Measurements from ENCODE around the gene AP1S1. TPM values are rescaled to one million over a fixed set of nuclear protein-coding genes. Genes with fewer than 3 reads are reported as not detected.
"Not testable (repeated sequence)": the region's sequence is repeated elsewhere in the genome, so short reads cannot be mapped to it uniquely, and the experiment has no call there.

The AP1S1 gene
- total RNA-seq, 1 donor from 2014 or later, result 22.1 TPM

DNA sequence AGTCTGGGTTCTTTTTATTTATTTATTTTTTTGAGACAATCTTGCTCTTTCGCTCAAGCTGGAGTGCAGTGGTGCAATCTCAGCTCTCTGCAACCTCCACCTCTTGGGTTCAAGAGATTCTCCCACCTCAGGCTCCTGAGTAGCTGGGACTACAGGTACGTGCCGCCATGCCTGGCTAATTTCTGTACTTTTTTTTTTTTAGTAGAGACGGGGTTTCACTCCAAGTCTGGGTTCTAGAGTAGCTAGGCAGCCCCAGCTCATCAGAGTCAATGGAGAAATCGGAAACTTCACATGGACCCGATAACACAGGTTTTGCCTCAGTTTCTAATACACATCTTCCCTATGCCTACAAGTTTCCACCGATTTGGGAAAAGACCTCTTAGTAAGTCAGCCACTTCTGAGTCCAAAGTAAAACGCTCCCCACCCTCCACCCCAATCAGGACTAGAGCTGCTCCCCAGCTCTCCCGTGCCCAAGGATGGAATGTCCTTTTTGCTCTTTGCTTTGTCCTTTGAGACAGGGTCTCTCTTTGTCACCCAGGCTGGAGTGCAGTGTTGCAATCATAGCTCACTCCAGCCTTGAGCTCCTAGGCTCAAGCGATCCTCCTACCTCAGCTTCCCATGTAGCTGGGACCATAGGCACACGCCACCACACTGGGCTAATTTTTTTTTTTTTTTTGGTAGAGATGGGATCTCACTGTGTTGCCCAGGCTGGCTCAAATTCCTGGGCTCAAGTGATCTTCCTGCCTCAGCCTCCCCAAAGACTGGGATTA, 31.2 kb upstream of the AP1S1 start:
- intact Hi-C loops (cut with DNase I), result no loop called here
- ATAC-seq, result no peak
- DNase-seq (ENCODE audit: low spot score), result no peak

DNA sequence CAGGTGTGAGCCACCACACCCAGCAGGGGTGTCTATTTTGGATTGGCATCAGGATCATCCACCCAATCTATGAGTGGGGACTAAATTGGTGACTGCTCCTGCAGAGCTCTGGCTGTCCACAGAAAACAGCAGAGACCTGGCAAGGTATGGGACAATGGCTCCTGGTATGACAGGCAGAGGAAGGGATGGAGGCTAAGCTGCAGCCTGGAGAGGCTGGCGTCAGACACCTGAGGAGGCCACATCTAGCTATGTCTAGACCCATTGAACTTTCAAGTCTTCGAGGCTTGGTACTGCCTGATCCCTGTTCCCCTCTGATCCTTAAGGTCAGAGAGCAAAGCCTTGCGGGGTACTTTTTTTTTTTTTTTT, 30.6 kb upstream of the AP1S1 start:
- DNase-seq (ENCODE audit: low spot score) (no peak), ATAC-seq (no peak)
- intact Hi-C loops (cut with DNase I), result no loop called here

DNA sequence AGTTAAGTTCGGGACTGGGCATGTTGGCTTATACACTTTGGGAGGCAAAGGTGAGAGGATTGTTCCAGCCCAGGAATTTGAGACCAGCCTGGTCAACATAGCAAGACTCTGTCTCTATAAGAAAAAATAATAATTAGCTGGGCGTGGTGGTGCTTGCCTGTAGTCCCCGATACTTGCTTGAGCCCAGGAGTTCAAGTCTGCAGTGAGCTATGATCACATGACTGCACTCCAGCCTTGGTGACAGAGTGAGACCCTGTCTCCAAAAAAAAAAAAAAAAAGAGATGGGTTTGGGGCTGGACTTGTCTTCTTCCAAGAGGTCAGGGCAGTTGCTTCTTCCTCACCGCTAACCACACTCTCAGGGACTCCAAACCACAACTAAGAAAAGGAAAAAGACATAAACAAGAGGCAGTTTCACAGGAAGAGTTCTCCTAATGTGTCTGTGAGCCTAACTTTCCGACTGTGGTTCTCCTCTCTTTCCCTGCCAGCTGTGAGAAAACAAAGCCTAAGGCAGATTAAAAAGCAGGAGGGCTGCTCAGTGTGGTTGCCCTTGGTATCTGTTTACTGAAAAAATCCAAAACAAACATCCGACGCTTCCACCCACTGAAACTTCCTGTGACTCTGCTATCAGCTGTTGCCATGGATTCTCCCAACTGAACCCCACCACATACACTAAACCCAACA, 29.8 kb upstream of the AP1S1 start:
- DNase-seq (ENCODE audit: low spot score) (no peak), ATAC-seq (no peak)
- intact Hi-C loops (cut with DNase I), result no loop called here

DNA sequence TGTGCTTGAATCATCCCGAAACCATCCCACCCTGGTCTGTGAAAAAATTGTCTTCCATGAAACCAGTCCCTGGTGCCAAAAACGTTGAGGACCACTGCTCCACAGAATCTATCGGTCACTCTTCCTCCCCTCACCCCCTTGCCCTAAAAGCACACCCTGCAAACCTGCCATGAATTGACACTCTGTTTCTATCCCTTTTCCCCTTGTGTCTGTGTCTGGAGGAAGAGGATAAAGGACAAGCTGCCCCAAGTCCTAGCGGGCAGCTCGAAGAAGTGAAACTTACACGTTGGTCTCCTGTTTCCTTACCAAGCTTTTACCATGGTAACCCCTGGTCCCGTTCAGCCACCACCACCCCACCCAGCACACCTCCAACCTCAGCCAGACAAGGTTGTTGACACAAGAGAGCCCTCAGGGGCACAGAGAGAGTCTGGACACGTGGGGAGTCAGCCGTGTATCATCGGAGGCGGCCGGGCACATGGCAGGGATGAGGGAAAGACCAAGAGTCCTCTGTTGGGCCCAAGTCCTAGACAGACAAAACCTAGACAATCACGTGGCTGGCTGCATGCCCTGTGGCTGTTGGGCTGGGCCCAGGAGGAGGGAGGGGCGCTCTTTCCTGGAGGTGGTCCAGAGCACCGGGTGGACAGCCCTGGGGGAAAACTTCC, 28.2 kb upstream of the AP1S1 start:
- ATAC-seq (peak; percentile 76), DNase-seq (ENCODE audit: low spot score) (peak; percentile 82)
- intact Hi-C loops (cut with DNase I), result no loop called here

DNA sequence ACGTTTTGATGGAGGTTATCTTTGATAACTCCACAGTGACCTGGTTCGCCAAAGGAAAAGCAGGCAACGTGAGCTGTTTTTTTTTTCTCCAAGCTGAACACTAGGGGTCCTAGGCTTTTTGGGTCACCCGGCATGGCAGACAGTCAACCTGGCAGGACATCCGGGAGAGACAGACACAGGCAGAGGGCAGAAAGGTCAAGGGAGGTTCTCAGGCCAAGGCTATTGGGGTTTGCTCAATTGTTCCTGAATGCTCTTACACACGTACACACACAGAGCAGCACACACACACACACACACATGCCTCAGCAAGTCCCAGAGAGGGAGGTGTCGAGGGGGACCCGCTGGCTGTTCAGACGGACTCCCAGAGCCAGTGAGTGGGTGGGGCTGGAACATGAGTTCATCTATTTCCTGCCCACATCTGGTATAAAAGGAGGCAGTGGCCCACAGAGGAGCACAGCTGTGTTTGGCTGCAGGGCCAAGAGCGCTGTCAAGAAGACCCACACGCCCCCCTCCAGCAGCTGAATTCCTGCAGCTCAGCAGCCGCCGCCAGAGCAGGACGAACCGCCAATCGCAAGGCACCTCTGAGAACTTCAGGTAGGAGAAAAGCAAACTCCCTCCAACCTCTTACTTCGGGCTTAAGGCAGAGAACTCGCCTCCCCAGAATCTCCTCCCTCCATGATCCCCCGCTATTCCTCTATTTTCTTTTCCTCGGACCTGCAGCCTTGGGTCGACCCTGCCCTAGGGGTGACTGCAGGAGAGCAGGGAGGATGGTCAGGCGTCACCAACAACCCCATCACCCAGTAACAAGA, 27.4 kb upstream of the AP1S1 start, which contains the start of gene SERPINE1:
TSS of gene SERPINE1 (plus strand) at position 454 of the 809 bp plus-strand sequence. CDS start 1,290 bp downstream, outside the sequence.
- DNase-seq (ENCODE audit: low spot score) (peak; percentile 84), ATAC-seq (peak; percentile 93)
- intact Hi-C loops (cut with DNase I), result no loop called here

DNA sequence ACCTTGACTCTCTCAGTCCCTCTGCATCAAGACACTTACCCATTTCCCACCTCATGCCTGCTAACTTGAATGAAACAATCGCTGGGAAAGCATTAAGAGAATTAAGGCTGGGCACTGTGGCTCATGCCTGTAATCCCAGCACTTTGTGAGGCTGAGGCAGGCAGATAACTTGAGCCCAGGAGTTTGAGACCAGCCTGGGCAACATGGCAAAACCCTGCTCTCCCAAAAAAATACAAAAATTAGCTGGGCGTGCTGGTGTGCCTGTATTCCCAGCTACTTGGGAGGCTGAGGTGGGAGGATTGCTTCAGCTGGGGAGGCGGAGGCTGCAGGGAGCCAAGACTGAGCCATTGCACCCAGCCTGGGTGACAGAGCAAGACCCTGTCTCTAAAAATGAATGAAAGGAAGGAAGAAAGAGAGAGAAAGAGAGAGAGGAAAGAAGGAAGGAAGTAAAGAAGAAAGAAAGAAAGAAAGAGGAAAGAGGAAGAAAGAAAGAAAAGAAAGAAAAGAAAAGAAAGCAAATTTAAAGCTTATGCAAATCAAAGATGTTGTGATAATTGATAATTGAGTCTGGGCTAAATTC, 26.7 kb upstream of the AP1S1 start:
- DNase-seq (ENCODE audit: low spot score), result no peak
- intact Hi-C loops (cut with DNase I), result no loop called here
- ATAC-seq, result no peak

DNA sequence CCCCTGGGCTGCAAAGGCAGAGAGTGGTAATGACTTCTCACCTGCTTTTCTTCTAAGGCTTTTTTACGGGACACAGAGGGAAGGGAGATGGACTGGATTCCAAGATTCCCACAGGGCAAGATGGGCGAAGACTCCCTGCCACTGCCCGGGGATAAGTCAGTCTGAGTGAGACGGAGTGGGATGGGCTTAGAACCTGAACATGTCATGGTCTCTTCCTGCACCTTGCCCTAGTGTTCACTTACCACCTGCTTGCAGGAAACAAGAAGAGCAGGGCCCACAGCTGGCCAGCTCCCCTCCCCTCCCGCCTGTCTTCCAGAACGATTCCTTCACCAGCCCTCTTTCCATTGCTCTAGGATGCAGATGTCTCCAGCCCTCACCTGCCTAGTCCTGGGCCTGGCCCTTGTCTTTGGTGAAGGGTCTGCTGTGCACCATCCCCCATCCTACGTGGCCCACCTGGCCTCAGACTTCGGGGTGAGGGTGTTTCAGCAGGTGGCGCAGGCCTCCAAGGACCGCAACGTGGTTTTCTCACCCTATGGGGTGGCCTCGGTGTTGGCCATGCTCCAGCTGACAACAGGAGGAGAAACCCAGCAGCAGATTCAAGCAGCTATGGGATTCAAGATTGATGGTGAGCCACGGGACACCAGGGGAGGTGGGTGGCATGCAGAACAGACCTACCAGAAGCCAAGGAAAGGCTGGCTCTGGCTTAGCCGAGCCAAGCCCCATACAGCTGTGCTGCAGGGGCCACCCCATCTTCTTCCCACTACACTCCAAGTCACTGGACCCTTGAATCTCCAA, 26.0 kb upstream of the AP1S1 start:
- intact Hi-C loops (cut with DNase I), result no loop called here
- ATAC-seq (no peak), DNase-seq (ENCODE audit: low spot score) (no peak)

DNA sequence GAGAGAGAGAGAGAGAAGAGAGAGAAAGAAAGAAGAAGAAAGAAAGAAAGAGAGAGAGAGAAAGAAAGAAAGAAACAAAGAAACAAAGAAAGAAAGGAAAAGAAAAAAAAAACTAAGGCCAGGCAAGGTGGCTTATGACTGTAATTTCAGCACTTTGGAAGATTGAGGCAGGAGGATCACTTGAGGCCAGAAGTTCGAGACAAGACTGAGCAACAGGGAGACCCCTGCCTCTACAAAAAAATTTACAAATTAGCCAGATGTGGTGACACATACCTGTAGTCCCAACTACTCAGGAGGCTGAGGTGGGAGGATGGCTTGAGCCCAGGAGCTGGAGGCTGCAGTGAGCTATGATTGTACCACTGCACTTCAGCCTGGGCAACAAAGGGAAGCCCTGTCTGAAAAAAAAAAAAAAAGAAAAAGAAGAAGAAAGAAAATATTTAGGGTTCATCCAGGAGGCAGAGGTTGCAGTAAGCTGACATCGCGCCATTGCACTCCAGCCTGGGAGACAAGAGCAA, 24.6 kb upstream of the AP1S1 start:
- ATAC-seq, result no peak
- DNase-seq (ENCODE audit: low spot score), result no peak
- intact Hi-C loops (cut with DNase I), result no loop called here

DNA sequence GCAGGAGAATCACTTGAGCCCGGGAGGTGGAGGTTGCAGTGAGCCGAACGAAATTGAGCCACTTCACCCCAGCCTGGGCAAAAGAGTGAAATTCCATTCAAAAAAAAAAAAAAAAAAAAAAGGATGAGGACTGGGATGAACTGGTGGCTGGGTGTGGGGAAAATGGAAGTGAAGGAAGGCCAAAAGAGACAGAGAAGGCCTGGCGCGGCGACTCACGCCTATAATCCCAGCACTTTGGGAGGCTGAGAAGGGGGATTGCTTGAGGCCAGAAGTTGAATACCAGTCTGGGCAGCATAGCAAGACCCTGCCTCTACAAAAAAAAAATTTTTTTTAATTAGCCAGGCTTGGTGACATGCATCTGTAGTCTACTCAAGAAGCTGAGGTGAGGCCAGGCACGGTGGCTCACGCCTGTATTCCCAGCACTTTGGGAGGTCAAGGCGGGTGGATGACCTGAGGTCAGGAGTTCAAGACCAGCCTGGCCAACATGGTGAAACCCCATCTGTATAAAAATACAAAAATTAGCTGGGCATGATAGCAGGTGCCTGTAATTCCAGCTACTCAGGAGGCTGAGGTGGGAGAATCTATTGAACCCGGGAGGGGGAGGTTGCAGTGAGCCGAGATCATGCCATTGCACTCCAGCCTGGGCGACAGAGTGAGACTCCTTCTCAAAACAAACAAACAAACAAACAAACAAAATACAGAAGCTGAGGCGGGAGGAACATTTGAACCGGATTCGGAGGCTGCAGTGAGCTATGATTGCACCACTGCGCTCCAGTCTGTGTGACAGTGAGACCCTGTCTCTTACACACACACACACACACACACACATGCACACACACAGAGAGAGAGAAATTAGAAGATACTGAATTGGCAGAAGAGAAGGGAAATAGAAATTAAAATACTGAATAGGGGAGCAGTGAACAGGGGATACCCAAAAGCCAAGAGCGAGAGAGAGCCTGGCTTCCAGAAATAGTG, 21.4 kb upstream of the AP1S1 start:
- intact Hi-C loops (cut with DNase I), result not testable (repeated sequence)

DNA sequence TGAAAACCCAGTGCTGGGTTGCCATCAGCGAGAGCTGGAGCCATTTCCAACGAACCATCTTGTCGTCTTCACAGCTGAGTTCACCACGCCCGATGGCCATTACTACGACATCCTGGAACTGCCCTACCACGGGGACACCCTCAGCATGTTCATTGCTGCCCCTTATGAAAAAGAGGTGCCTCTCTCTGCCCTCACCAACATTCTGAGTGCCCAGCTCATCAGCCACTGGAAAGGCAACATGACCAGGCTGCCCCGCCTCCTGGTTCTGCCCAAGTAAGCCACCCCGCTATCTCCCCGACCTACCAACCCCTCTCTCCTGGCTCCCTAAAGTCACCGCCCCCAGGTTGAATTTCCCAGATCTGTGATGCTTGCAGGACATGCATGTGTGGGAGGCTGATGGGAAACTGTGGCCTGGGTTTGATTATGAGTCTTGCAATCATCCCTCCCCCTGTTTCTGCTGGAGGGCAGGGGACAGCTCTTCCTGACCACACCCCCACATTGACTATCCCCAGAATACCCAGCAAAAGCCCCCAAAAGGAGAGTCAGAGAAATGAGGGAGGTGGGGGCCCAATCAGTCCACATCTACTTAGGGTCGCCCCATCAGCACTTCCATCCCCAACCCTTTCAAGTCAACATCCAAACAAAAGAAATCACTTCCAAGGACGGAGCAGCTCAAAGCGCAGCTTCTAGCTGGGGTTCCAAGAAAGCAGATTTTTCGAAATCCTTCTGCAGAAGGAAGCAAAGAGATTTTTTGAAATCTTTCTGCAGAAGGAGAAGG, 20.5 kb upstream of the AP1S1 start:
- no peak for DNase-seq (ENCODE audit: low spot score)
- intact Hi-C loops (cut with DNase I), result no loop called here
- no peak for ATAC-seq

More for the DNA sequence above, 21.4 kb upstream of the AP1S1 start:
- not testable (repeated sequence) for ATAC-seq; DNase-seq (ENCODE audit: low spot score)

DNA sequence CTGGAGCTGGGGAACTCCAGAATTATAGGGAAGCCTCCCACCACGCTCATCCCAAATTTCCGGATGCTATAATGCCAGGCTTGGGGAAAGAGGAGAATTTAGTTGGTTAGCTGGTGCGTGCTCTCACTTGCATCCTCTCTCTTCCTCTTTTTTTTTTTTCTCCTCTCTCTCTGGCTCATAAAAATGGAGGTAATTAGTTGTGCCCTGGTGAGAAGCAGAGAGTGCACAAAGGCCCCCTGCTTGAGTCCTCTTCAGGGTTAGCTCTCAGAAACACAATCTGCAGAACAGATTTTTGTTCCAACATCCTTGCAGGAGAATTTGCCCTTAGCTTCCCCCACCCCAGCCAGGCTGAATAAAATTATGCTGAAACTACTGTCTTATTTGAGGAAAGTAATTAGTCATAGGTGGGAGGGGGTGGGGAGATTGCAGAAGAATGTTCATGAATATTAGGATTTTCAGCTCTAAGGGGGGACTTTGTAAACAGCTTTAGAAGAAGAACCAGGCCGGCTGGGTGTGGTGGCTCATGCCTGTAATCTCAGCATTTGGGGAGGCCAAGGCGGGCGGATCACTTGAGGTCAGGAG, 19.8 kb upstream of the AP1S1 start:
- ATAC-seq (no peak), DNase-seq (ENCODE audit: low spot score) (no peak)
- intact Hi-C loops (cut with DNase I), result no loop called here

DNA sequence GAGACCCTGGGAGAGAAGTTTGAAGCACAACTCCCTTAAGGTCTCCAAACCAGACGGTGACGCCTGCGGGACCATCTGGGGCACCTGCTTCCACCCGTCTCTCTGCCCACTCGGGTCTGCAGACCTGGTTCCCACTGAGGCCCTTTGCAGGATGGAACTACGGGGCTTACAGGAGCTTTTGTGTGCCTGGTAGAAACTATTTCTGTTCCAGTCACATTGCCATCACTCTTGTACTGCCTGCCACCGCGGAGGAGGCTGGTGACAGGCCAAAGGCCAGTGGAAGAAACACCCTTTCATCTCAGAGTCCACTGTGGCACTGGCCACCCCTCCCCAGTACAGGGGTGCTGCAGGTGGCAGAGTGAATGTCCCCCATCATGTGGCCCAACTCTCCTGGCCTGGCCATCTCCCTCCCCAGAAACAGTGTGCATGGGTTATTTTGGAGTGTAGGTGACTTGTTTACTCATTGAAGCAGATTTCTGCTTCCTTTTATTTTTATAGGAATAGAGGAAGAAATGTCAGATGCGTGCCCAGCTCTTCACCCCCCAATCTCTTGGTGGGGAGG, 16.5 kb upstream of the AP1S1 start:
- intact Hi-C loops (cut with DNase I), result no loop called here
- no peak for DNase-seq (ENCODE audit: low spot score)
- ATAC-seq, result no peak

DNA sequence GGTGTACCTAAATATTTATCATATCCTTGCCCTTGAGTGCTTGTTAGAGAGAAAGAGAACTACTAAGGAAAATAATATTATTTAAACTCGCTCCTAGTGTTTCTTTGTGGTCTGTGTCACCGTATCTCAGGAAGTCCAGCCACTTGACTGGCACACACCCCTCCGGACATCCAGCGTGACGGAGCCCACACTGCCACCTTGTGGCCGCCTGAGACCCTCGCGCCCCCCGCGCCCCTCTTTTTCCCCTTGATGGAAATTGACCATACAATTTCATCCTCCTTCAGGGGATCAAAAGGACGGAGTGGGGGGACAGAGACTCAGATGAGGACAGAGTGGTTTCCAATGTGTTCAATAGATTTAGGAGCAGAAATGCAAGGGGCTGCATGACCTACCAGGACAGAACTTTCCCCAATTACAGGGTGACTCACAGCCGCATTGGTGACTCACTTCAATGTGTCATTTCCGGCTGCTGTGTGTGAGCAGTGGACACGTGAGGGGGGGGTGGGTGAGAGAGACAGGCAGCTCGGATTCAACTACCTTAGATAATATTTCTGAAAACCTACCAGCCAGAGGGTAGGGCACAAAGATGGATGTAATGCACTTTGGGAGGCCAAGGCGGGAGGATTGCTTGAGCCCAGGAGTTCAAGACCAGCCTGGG, 15.9 kb upstream of the AP1S1 start:
- peak; percentile 92 for ATAC-seq
- peak; percentile 80 for DNase-seq (ENCODE audit: low spot score)
- intact Hi-C loops (cut with DNase I), result no loop called here

DNA sequence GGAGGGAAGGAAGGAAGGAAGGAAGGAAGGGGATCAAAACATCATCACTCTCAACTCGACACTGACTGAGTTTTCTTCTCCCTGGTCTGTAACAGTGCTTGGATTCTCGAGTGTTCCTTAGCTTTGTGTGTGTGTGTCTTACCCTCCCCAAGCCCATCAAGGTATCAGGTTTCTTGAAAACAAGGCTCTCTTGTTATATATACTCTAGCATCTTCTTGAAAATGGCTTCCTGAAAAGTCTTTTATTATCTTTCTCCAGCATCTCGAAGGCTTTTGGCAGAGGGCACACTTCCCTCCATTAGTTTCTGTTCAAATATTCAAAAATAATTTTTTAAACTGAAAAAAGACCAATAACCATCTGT, 14.0 kb upstream of the AP1S1 start:
- ATAC-seq (no peak), DNase-seq (ENCODE audit: low spot score) (no peak)
- intact Hi-C loops (cut with DNase I), result loop anchor here (5.0 kb wide), 1 partner anchor 142 kb away; no protein-coding TSS in a partner anchor

Data from sciatic nerve (tissue), 2 donors.